Endometrial microvascular endothelial cells (primary cell): ENCODE results near the gene DDX54. TPM values are rescaled to one million over a fixed set of nuclear protein-coding genes. Genes with fewer than 3 reads are reported as not detected.
"Not testable (repeated sequence)": the region's sequence is repeated elsewhere in the genome, so short reads cannot be mapped to it uniquely, and the experiment has no call there.

Experiments
- in situ Hi-C: cut with HindIII; loops from 2 replicates; pipeline ENCODE4 v1.10.0; 2017; ENCODE audit warnings: low sequenced_read_pairs, low pct_unique_long_range_greater_than_20kb; ENCODE audit errors: inconsistent ontology term
- total RNA-seq: library from RNA; depleted of rRNA; stranded (reverse); fragments of >200 nt; gene quantifications from one replicate; pipeline ENCODE4 v1.2.3, GENCODE V29; 2015; ENCODE audit errors: inconsistent ontology term

The DDX54 gene
- total RNA-seq, 1 donor from 2014 or later, result 91.8 TPM

GRCh38 chr12:113135178-113136127 lies 49.8 kb downstream of the DDX54 start, which contains the start of gene RASAL1:
RASAL1 (minus strand) TSS chr12:113135761; CDS start chr12:113135462, 299 bp downstream.
- in situ Hi-C loops, result no loop called here

GRCh38 chr12:113134521-113134951 lies 50.7 kb downstream of the DDX54 start:
- in situ Hi-C loops, result no loop called here

GRCh38 chr12:113134071-113134470 lies 51.2 kb downstream of the DDX54 start:
- in situ Hi-C loops, result no loop called here

GRCh38 chr12:113133666-113134065 lies 51.6 kb downstream of the DDX54 start:
- in situ Hi-C loops, result no loop called here

- in situ Hi-C loops, result no loop called here
Observed at GRCh38 chr12:113133036-113133435, 52.2 kb downstream of the DDX54 start.

GRCh38 chr12:113131556-113131955 lies 53.7 kb downstream of the DDX54 start:
- in situ Hi-C loops, result no loop called here

- in situ Hi-C loops, result no loop called here
Observed at GRCh38 chr12:113130457-113131135, 54.7 kb downstream of the DDX54 start.

- in situ Hi-C loops, result no loop called here
Observed at GRCh38 chr12:113129664-113130456, 55.4 kb downstream of the DDX54 start.

- in situ Hi-C loops, result no loop called here
Observed at GRCh38 chr12:113128802-113129663, 56.2 kb downstream of the DDX54 start.

- in situ Hi-C loops, result no loop called here
Observed at GRCh38 chr12:113127791-113128199, 57.5 kb downstream of the DDX54 start.

- in situ Hi-C loops, result no loop called here
Observed at GRCh38 chr12:113120670-113121370, 64.5 kb downstream of the DDX54 start.

GRCh38 chr12:113119980-113120669 lies 65.2 kb downstream of the DDX54 start:
- in situ Hi-C loops, result no loop called here

- in situ Hi-C loops, result no loop called here
Observed at GRCh38 chr12:113118142-113118541, 67.1 kb downstream of the DDX54 start.

GRCh38 chr12:113117684-113118083 lies 67.6 kb downstream of the DDX54 start:
- in situ Hi-C loops, result not testable (repeated sequence)

GRCh38 chr12:113116875-113117274 lies 68.4 kb downstream of the DDX54 start:
- in situ Hi-C loops, result no loop called here

GRCh38 chr12:113115455-113116126 lies 69.7 kb downstream of the DDX54 start:
- in situ Hi-C loops, result no loop called here
